Vagina (tissue), 2 donors: Measurements from ENCODE around the gene FBXL20. TPM values are rescaled to one million over a fixed set of nuclear protein-coding genes. Genes with fewer than 3 reads are reported as not detected.

Source experiments
- DNase-seq, 2 donors: peaks; one replicate each; pipeline ENCODE4 v3.0.0-alpha.2; 2017; ENCODE audit errors: extremely low spot score in 2 of 2
- H3K27ac ChIP-seq: fragments of 200-600 bp; sonication (generic); one replicate; pipeline ENCODE4 v1.5.1; 2019
- H3K27me3 ChIP-seq: fragments of 200-600 bp; sonication (generic); one replicate; pipeline ENCODE4 v1.5.1; 2019
- H3K36me3 ChIP-seq, 2 donors: fragments of 200-600 bp; sonication (generic); one replicate each; pipeline ENCODE4 v1.5.1; 2017 to 2019
- H3K4me1 ChIP-seq: fragments of 200-600 bp; sonication (generic); one replicate; pipeline ENCODE4 v1.5.1; 2019
- H3K4me3 ChIP-seq, 2 donors: fragments of 200-600 bp; sonication (generic); 1 replicate in 1 of 2; 2 replicates in 1 of 2; pipeline ENCODE4 v1.5.1; 2016 to 2019
- H3K9me3 ChIP-seq: fragments of 200-600 bp; sonication (generic); one replicate; pipeline ENCODE4 v1.5.1; 2019
- POLR2A ChIP-seq, 2 donors: fragments of 450-650 bp; IDR thresholded peaks; one replicate each; pipeline ENCODE4 v1.6.1; 2017; ENCODE audit warnings: antibody characterized with exemption in 2 of 2, mild to moderate bottlenecking in 2 of 2, moderate library complexity in 2 of 2
- POLR2AphosphoS5 ChIP-seq, 2 donors: sonication (generic); formaldehyde crosslinking; IDR thresholded peaks; one replicate each; pipeline ENCODE4 v1.9.0; 2017; ENCODE audit warnings: antibody characterized with exemption in 2 of 2, mild to moderate bottlenecking in 2 of 2, low read depth in 1 of 2; ENCODE audit not compliant: insufficient read depth in 1 of 2
- intact Hi-C: fragments of 100-400 bp; cut with DNase I; formaldehyde crosslinking; loops from one replicate; pipeline ENCODE4 v1.15.1; 2023
- total RNA-seq: library from RNA; depleted of rRNA; stranded (reverse); fragments of >200 nt; gene quantifications from one replicate; pipeline ENCODE4 v1.2.3, GENCODE V29; 2016
- TF ChIP-seq, protein P1 (sequence below), 3 experiments: fragments of 450-650 bp in 2 of 3; fragments of 200-600 bp in 1 of 3; sonication (generic) in 1 of 3; IDR thresholded peaks; one replicate each; pipeline ENCODE4 v1.5.1; 2017 to 2019; ENCODE audit warnings: antibody characterized with exemption in 3 of 3, mild to moderate bottlenecking in 2 of 3, moderate library complexity in 2 of 3

The FBXL20 gene
- total RNA-seq, 1 donor from 2014 or later = 15.7 TPM

GRCh38 chr17:39243155-39243554 lies 158.3 kb downstream of the FBXL20 start:
- intact Hi-C loops = loop anchor here (10.0 kb wide), 1 partner anchor 78 kb away; the partner anchor contains the start of gene ARL5C
- DNase-seq = no peak
- no peaks in the 10 kb centered on the region for H3K27me3 ChIP-seq

GRCh38 chr17:39240631-39241030 lies 160.8 kb downstream of the FBXL20 start:
- intact Hi-C loops = loop anchor here (10.0 kb wide), 1 partner anchor 76 kb away; the partner anchor contains the start of gene ARL5C
- H3K27me3 ChIP-seq = no peaks in the 10 kb centered on the region

More at GRCh38 chr17:39243155-39243554, 158.3 kb downstream of the FBXL20 start:
- H3K36me3 ChIP-seq = no peaks in the 10 kb centered on the region
- TF ChIP-seq POLR2AphosphoS5 (IDR thresholded peaks at IDR 0.05; ENCODE audit: insufficient read depth in 1 of 2, low read depth in 1 of 2) (no peak), POLR2A (IDR thresholded peaks at IDR 0.05) (no peak)
- TF ChIP-seq, protein P1, sequence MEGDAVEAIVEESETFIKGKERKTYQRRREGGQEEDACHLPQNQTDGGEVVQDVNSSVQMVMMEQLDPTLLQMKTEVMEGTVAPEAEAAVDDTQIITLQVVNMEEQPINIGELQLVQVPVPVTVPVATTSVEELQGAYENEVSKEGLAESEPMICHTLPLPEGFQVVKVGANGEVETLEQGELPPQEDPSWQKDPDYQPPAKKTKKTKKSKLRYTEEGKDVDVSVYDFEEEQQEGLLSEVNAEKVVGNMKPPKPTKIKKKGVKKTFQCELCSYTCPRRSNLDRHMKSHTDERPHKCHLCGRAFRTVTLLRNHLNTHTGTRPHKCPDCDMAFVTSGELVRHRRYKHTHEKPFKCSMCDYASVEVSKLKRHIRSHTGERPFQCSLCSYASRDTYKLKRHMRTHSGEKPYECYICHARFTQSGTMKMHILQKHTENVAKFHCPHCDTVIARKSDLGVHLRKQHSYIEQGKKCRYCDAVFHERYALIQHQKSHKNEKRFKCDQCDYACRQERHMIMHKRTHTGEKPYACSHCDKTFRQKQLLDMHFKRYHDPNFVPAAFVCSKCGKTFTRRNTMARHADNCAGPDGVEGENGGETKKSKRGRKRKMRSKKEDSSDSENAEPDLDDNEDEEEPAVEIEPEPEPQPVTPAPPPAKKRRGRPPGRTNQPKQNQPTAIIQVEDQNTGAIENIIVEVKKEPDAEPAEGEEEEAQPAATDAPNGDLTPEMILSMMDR (IDR thresholded peaks at IDR 0.05) = no peak
- no peaks in the 10 kb centered on the region for H3K9me3 ChIP-seq
- no peak overlapping the region for H3K27ac ChIP-seq
- peaks cover 12% of the 10 kb centered on the region for H3K4me1 ChIP-seq
- no peak overlapping the region for H3K4me3 ChIP-seq

GRCh38 chr17:39239640-39240314 lies 161.6 kb downstream of the FBXL20 start:
- H3K9me3 ChIP-seq = no peaks in the 10 kb centered on the region
- H3K27ac ChIP-seq = no peak overlapping the region
- H3K4me3 ChIP-seq = no peak overlapping the region
- TF ChIP-seq, protein P1 (IDR thresholded peaks at IDR 0.05) = peak in 1 of 3 experiments; percentile 25
- TF ChIP-seq POLR2A (IDR thresholded peaks at IDR 0.05) (no peak), POLR2AphosphoS5 (IDR thresholded peaks at IDR 0.05; ENCODE audit: insufficient read depth in 1 of 2, low read depth in 1 of 2) (no peak)
- no peaks in the 10 kb centered on the region for H3K36me3 ChIP-seq
- intact Hi-C loops = loop anchor here (10.0 kb wide), 1 partner anchor 75 kb away; the partner anchor contains the start of gene ARL5C
- peaks cover 10% of the 10 kb centered on the region for H3K4me1 ChIP-seq
- no peaks in the 10 kb centered on the region for H3K27me3 ChIP-seq
- DNase-seq = no peak

More at GRCh38 chr17:39240631-39241030, 160.8 kb downstream of the FBXL20 start:
- TF ChIP-seq POLR2A (IDR thresholded peaks at IDR 0.05) = no peak
- TF ChIP-seq, protein P1 (IDR thresholded peaks at IDR 0.05) = no peak
- TF ChIP-seq POLR2AphosphoS5 (IDR thresholded peaks at IDR 0.05; ENCODE audit: insufficient read depth in 1 of 2, low read depth in 1 of 2) = no peak
- DNase-seq = no peak
- H3K4me3 ChIP-seq = no peak overlapping the region
- no peaks in the 10 kb centered on the region for H3K9me3 ChIP-seq
- no peak overlapping the region for H3K27ac ChIP-seq
- no peaks in the 10 kb centered on the region for H3K36me3 ChIP-seq
- H3K4me1 ChIP-seq = peaks cover 12% of the 10 kb centered on the region

- H3K9me3 ChIP-seq = no peaks in the 10 kb centered on the region
- H3K4me1 ChIP-seq = peaks cover 5% of the 10 kb centered on the region
- no peak overlapping the region for H3K27ac ChIP-seq
- intact Hi-C loops = no loop called here
- no peaks in the 10 kb centered on the region for H3K36me3 ChIP-seq
- no peak for DNase-seq
- H3K4me3 ChIP-seq = no peak overlapping the region
- peak in 1 of 2 donors; percentile 33 for TF ChIP-seq POLR2AphosphoS5 (IDR thresholded peaks at IDR 0.05; ENCODE audit: insufficient read depth in 1 of 2, low read depth in 1 of 2)
- no peak for TF ChIP-seq POLR2A (IDR thresholded peaks at IDR 0.05)
- H3K27me3 ChIP-seq = no peaks in the 10 kb centered on the region
Observed at GRCh38 chr17:39238311-39238972, 163.0 kb downstream of the FBXL20 start.

DNA sequence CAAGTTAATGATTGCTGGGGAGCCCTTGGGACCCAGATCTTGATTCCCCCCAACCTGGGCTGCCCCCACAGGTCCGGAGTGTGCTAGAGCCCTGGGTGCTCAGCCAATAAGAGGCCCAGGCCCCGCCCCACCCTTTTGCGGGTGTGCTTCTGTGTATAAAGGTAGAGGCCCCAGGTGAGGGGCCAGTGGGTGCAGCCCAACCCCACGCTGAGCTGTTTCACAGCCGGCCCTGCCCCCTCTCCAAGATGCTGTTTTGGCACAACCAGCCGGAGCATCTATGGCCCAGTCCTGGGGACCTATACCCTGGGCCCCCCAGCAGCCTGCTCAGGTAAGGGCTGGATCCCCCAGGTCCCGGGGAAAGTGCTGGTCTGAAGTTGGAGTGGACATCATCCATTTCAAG lies 163.8 kb downstream of the FBXL20 start:
- DNase-seq = no peak

More for the DNA sequence above, 163.8 kb downstream of the FBXL20 start:
- intact Hi-C loops = no loop called here
- Histone ChIP-seq H3K4me3 (no peak overlapping the region), H3K36me3 (no peaks in the 10 kb centered on the region), H3K9me3 (no peaks in the 10 kb centered on the region), H3K27ac (no peak overlapping the region), H3K4me1 (peaks cover 5% of the 10 kb centered on the region), H3K27me3 (no peaks in the 10 kb centered on the region)
- TF ChIP-seq, protein P1 (IDR thresholded peaks at IDR 0.05) = no peak
- TF ChIP-seq POLR2AphosphoS5 (IDR thresholded peaks at IDR 0.05; ENCODE audit: insufficient read depth in 1 of 2, low read depth in 1 of 2) = no peak
- TF ChIP-seq POLR2A (IDR thresholded peaks at IDR 0.05) = no peak
